Lung (tissue), 12 donors: Measurements from ENCODE around the gene KIN. TPM values are rescaled to one million over a fixed set of nuclear protein-coding genes. Genes with fewer than 3 reads are reported as not detected.
"Not testable (repeated sequence)": the region's sequence is repeated elsewhere in the genome, so short reads cannot be mapped to it uniquely, and the experiment has no call there.

ENCODE experiments used
- ATAC-seq: fragments of 200-7000 bp; cut with Tn5 transposase; one replicate; pipeline ENCODE4 v1.9.1; 2020; ENCODE audit warnings: moderate number of reproducible peaks; ENCODE audit not compliant: insufficient read depth, low FRiP score
- DNase-seq, 3 donors: peaks; one replicate each; pipeline ENCODE4 v3.0.0-alpha.2; 2013 to 2017
- H3K27ac ChIP-seq, 2 donors: one replicate each; pipeline ENCODE4 v1.5.1; 2013; ENCODE audit warnings: mild to moderate bottlenecking in 2 of 2, moderate library complexity in 2 of 2, control low read depth in 1 of 2, inconsistent platforms in 1 of 2, low read depth in 1 of 2, low read length in 1 of 2
- H3K27me3 ChIP-seq, 3 donors: one replicate each; pipeline ENCODE4 v1.5.1; 2013; ENCODE audit warnings: low read length in 2 of 3; ENCODE audit not compliant: control insufficient read depth in 3 of 3, insufficient read depth in 3 of 3
- H3K36me3 ChIP-seq, 4 donors: one replicate each; pipeline ENCODE4 v1.5.1; 2013; ENCODE audit warnings: low read length in 4 of 4, mild to moderate bottlenecking in 1 of 4, moderate library complexity in 1 of 4; ENCODE audit not compliant: control insufficient read depth in 4 of 4, insufficient read depth in 4 of 4
- H3K4me1 ChIP-seq, 5 donors: one replicate each; pipeline ENCODE4 v1.5.1; 2013; ENCODE audit warnings: low read length in 5 of 5, mild to moderate bottlenecking in 2 of 5, moderate library complexity in 1 of 5; ENCODE audit not compliant: control insufficient read depth in 5 of 5, insufficient read depth in 5 of 5
- H3K4me3 ChIP-seq: one replicate; pipeline ENCODE4 v1.5.1; 2013; ENCODE audit warnings: mild to moderate bottlenecking, control low read depth, moderate library complexity
- H3K9ac ChIP-seq, 2 donors: one replicate each; pipeline ENCODE4 v1.5.1; 2013; ENCODE audit warnings: low read length in 2 of 2, control low read depth in 1 of 2; ENCODE audit not compliant: insufficient read depth in 1 of 2
- H3K9me3 ChIP-seq, 4 donors: one replicate each; pipeline ENCODE4 v1.5.1; 2013; ENCODE audit warnings: low read length in 3 of 4, mild to moderate bottlenecking in 1 of 4, moderate library complexity in 1 of 4; ENCODE audit not compliant: control insufficient read depth in 4 of 4, insufficient read depth in 3 of 4
- WGBS, 2 donors: extraction: QIAGEN DNeasy Blood & Tissue Kit; methylation state at CpG; one replicate each; pipeline ENCODE4 v1.1.7; 2013; 5-methylcytosine and 5-hydroxymethylcytosine counted together
- polyA plus RNA-seq, 2 donors: library from polyadenylated mRNA; stranded (reverse); fragments of 200-250 nt; gene quantifications; one replicate each; pipeline ENCODE4 v1.2.1, GENCODE V29; 2013
- total RNA-seq, 2 donors: library from RNA; depleted of rRNA in 1 of 2; stranded (reverse); fragments of >200 nt in 1 of 2; gene quantifications; one replicate each; pipeline ENCODE4 v1.2.1, GENCODE V29; 2014 to 2021
- TF ChIP-seq, protein P1 (sequence below): IDR thresholded peaks from 2 replicates; pipeline ENCODE4 v1.5.1; 2012; ENCODE audit warnings: mild to moderate bottlenecking; ENCODE audit errors: control extremely low read depth, extremely low read depth
- donor health status: control.
- donor health status: control.
- donor health status: Bipolar disorder and iron deficiency.
- donor health status: healthy.
- donor health status: DM: yes; HTN: yes; CAD: no.

Gene KIN
- total and polyA plus RNA-seq, 4 donors, result 6.0 to 15.9 (median 9.8) TPM

DNA sequence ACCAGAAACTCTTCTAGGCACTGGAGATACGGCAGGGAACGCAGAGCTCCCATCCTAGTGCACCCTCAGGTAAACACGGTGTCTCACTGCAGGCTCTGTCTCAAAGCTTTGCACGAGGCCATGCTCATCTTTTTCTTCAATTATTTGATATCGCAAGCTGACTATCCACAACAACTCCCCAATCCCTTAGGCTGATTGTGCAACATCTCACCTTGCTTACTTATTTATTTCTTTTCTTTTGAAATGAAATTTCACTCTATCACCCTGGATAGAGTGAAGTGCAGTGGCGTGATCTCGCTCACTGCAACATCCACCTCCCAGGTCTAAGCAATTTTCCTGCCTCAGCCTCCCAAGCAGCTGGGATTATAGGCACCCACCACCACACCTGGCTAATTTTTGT lies 72.3 kb downstream of the KIN start:
- no peak overlapping the region for H3K27ac ChIP-seq
- H3K27me3 ChIP-seq, result no peaks in the 10 kb centered on the region
- H3K9ac ChIP-seq, result no peak overlapping the region
- 92 to 95% methylated on average over 7 of the region's 7 CpGs for WGBS, 2 donors
- H3K4me3 ChIP-seq, result no peak overlapping the region
- no peaks in the 10 kb centered on the region for H3K9me3 ChIP-seq
- DNase-seq (no peak), ATAC-seq (no peak)
- no peaks in the 10 kb centered on the region for H3K36me3 ChIP-seq
- H3K4me1 ChIP-seq, result no peaks in the 10 kb centered on the region
- TF ChIP-seq, protein P1, sequence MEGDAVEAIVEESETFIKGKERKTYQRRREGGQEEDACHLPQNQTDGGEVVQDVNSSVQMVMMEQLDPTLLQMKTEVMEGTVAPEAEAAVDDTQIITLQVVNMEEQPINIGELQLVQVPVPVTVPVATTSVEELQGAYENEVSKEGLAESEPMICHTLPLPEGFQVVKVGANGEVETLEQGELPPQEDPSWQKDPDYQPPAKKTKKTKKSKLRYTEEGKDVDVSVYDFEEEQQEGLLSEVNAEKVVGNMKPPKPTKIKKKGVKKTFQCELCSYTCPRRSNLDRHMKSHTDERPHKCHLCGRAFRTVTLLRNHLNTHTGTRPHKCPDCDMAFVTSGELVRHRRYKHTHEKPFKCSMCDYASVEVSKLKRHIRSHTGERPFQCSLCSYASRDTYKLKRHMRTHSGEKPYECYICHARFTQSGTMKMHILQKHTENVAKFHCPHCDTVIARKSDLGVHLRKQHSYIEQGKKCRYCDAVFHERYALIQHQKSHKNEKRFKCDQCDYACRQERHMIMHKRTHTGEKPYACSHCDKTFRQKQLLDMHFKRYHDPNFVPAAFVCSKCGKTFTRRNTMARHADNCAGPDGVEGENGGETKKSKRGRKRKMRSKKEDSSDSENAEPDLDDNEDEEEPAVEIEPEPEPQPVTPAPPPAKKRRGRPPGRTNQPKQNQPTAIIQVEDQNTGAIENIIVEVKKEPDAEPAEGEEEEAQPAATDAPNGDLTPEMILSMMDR, result no peak

GRCh38 chr10:7711075-7711474 lies 76.7 kb downstream of the KIN start:
- H3K27ac ChIP-seq, H3K9ac ChIP-seq, DNase-seq, ATAC-seq, H3K27me3 ChIP-seq, H3K36me3 ChIP-seq, H3K4me3 ChIP-seq, H3K4me1 ChIP-seq, H3K9me3 ChIP-seq: not testable (repeated sequence)
- 87 to 96% methylated on average over 5 of the region's 5 CpGs for WGBS, 2 donors

GRCh38 chr10:7710446-7710845 lies 77.3 kb downstream of the KIN start:
- no peak for DNase-seq
- no peaks in the 10 kb centered on the region for H3K4me1 ChIP-seq
- no peak overlapping the region for H3K27ac ChIP-seq
- no peak overlapping the region for H3K4me3 ChIP-seq
- no peak for ATAC-seq
- 94 to 100% methylated on average over 1 of the region's 1 CpG for WGBS, 2 donors
- H3K9ac ChIP-seq, result no peak overlapping the region
- H3K36me3 ChIP-seq, result no peaks in the 10 kb centered on the region
- no peaks in the 10 kb centered on the region for H3K27me3 ChIP-seq
- H3K9me3 ChIP-seq, result no peaks in the 10 kb centered on the region
- TF ChIP-seq, protein P1, result no peak

GRCh38 chr10:7708832-7709231 lies 79.0 kb downstream of the KIN start:
- WGBS, 2 donors, result 94 to 95% methylated on average over 4 of the region's 4 CpGs
- H3K36me3 ChIP-seq, result no peaks in the 10 kb centered on the region
- H3K9ac ChIP-seq, result no peak overlapping the region
- no peaks in the 10 kb centered on the region for H3K9me3 ChIP-seq
- ATAC-seq (no peak), DNase-seq (no peak)
- TF ChIP-seq, protein P1, result no peak
- no peaks in the 10 kb centered on the region for H3K27me3 ChIP-seq
- no peaks in the 10 kb centered on the region for H3K4me1 ChIP-seq
- H3K27ac ChIP-seq, result no peak overlapping the region
- no peak overlapping the region for H3K4me3 ChIP-seq
